ENCODE results near the gene WNT16. TPM values are rescaled to one million over a fixed set of nuclear protein-coding genes. Genes with fewer than 3 reads are reported as not detected.
A peak's percentile ranks its signal among the peaks of the same experiment; 100 is the strongest.

WNT16 gene
- under 0.01 and 0.32 TPM in 2 replicates for total RNA-seq

- TF ChIP-seq, protein P1, sequence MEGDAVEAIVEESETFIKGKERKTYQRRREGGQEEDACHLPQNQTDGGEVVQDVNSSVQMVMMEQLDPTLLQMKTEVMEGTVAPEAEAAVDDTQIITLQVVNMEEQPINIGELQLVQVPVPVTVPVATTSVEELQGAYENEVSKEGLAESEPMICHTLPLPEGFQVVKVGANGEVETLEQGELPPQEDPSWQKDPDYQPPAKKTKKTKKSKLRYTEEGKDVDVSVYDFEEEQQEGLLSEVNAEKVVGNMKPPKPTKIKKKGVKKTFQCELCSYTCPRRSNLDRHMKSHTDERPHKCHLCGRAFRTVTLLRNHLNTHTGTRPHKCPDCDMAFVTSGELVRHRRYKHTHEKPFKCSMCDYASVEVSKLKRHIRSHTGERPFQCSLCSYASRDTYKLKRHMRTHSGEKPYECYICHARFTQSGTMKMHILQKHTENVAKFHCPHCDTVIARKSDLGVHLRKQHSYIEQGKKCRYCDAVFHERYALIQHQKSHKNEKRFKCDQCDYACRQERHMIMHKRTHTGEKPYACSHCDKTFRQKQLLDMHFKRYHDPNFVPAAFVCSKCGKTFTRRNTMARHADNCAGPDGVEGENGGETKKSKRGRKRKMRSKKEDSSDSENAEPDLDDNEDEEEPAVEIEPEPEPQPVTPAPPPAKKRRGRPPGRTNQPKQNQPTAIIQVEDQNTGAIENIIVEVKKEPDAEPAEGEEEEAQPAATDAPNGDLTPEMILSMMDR (IDR thresholded peaks at IDR 0.05; ENCODE audit: insufficient read depth, low read depth, low read length): no peak
- peak within 1 kb of the TSS; percentile 50 for H3K4me3 ChIP-seq (ENCODE audit: low read depth, low read length)
- no peak for DNase-seq (ENCODE audit: low read depth)
Measured at GRCh38 chr7:121328508-121329190, at the start of gene WNT16. Gene WNT16 (plus strand): TSS chr7:121329000. CDS start chr7:121329293, 293 bp downstream.

DNA sequence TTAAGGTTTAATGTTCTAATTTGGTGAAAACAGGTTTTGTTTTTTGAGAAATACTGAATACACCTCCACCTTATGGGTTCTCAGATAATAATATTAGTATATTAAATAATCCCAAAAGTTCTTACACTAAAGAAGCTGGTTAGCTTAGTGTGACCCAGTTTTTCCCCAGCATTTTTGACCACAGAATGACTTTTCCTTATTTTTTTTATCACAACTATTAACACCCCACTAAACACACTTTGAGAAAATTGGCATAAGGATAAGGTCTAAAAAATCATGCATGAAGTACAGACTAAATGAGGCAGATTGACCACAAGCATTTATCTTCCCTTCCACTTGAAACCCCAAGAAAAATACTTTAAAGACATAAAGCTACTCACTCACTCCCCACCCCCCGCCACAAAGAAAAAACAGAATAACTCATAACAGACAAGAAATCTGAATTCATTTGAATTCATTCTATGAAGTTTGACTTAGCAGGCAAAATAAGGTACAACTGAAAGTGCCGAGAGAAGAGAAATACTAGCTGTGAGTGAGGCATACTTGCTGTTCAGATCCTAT, 49.7 kb upstream of the WNT16 start:
- TF ChIP-seq, protein P1 (IDR thresholded peaks at IDR 0.05; ENCODE audit: insufficient read depth, low read depth, low read length): no peak
- DNase-seq (ENCODE audit: low read depth): no peak
- no peak overlapping the region for H3K4me3 ChIP-seq (ENCODE audit: low read depth, low read length)

- H3K4me3 ChIP-seq (ENCODE audit: low read depth, low read length): no peak overlapping the region
- DNase-seq (ENCODE audit: low read depth): no peak
- TF ChIP-seq, protein P1 (IDR thresholded peaks at IDR 0.05; ENCODE audit: insufficient read depth, low read depth, low read length): no peak
Measured at GRCh38 chr7:121279822-121280221, 49.0 kb upstream of the WNT16 start.

DNA sequence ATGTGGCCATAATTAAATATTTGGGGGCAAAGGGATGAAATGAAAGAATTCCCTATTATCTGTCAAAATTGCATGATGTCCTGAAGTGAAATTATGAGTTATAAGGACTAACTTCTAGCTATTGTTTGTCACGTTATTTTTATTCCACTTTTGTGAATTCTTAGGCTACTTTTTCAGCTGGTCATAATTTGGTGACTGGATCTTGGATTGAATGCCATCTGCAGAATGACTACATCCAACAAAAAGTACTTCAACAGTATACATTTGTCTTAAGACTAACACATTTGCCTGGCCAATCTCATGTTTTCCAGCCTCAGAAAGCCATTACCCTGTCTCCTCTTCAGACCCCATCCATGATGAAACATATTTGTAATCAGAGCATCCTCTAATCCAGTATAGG, 48.1 kb upstream of the WNT16 start:
- TF ChIP-seq, protein P1 (IDR thresholded peaks at IDR 0.05; ENCODE audit: insufficient read depth, low read depth, low read length): no peak
- H3K4me3 ChIP-seq (ENCODE audit: low read depth, low read length): no peak overlapping the region
- no peak for DNase-seq (ENCODE audit: low read depth)

DNA sequence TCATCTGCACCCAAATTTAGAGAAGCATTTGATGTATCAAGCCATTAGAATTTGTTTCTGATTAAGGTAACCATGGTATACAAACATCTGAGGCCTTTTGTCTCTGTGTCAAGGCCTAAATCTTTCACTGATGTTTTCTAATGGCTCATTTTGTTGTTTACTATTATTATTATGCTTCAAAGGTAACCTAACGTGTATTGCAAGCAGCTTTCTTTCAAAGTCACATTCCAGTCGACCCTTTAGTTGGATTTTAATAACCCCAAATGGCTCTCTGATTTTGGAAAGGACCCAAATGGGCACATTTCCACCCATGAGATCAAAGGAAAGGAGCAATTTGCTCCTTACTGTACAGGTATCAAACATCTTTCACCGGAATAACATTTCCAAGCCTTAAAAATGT, 46.7 kb upstream of the WNT16 start:
- TF ChIP-seq, protein P1 (IDR thresholded peaks at IDR 0.05; ENCODE audit: insufficient read depth, low read depth, low read length): no peak
- no peak for DNase-seq (ENCODE audit: low read depth)
- H3K4me3 ChIP-seq (ENCODE audit: low read depth, low read length): no peak overlapping the region

DNA sequence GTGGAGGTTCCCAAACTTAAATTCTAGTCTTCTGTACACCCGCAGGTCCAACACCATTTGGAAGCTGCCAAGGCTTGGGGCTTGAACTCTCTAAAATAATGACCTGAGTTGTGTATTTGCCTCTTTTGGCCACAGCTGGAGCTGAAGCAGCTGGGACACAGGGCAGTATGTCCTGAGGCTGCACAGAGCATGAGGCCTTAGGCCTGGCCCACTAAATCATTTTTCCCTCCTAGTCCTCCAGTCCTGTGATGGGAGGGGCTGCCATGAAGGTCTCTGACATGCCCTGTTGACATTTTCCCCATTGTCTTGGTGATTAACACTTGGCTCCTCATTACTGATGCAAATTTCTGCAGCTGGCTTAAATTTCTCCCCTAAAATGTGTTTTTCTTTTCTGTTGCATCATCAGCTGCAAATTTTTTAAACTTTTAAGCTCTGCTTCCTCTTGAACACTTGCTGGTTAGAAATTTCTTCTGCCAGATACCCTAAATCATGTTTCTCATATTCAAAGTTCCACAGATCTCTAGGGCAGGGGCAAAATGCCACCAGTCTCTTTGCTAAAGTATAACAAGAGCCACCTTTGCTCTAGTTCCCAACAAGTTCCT, 43.6 kb upstream of the WNT16 start:
- H3K4me3 ChIP-seq (ENCODE audit: low read depth, low read length): no peak overlapping the region
- TF ChIP-seq, protein P1 (IDR thresholded peaks at IDR 0.05; ENCODE audit: insufficient read depth, low read depth, low read length): no peak
- no peak for DNase-seq (ENCODE audit: low read depth)

All from fibroblast of villous mesenchyme (primary cell).